22Rv1 (cell line): Measurements from ENCODE around the gene RFT1.

Experiments used
- CTCF ChIP-seq: fragments of 450-650 bp; IDR thresholded peaks from 2 replicates; pipeline ENCODE4 v1.5.1; 2017; ENCODE audit warnings: mild to moderate bottlenecking
- ZFX ChIP-seq: fragments of 450-650 bp; IDR thresholded peaks from 2 replicates; pipeline ENCODE4 v1.6.1; 2017; ENCODE audit warnings: antibody characterized with exemption, borderline replicate concordance

GRCh38 chr3:53162672-53163443, 32.6 kb upstream of the RFT1 start:
- no peak for TF ChIP-seq CTCF
- TF ChIP-seq ZFX: no peak
